MCF 10A (cell line): ENCODE measurements around the gene ARHGEF28. TPM values are rescaled to one million over a fixed set of nuclear protein-coding genes. Genes with fewer than 3 reads are reported as not detected.

Experiments
- BruUV-seq: library from RNA; stranded (reverse); fragments of 400-500 nt; replicated peaks from 2 replicates; lab custom pipeline; 2021; lab: Mats Ljungman, UMichigan
- CTCF ChIA-PET: fragments of 300-600 bp; sonication (Branson Sonifier 250); formaldehyde crosslinking; extraction: SDS; loops from one replicate; lab custom pipeline; 2021; ENCODE audit warnings: antibody characterized with exemption, inconsistent platforms; lab: Yijun Ruan, JAX
- POLR2A ChIA-PET: fragments of 300-600, 350-650 bp; sonication (Branson Sonifier 250); formaldehyde crosslinking; extraction: SDS; loops from one replicate; lab custom pipeline; 2020; ENCODE audit warnings: antibody characterized with exemption, inconsistent platforms; lab: Yijun Ruan, JAX
- DNase-seq: peaks from one replicate; pipeline ENCODE4 v3.0.0-alpha.2; 2018; ENCODE audit not compliant: unreplicated experiment
- H3K27ac Mint-ChIP-seq: one replicate; pipeline ENCODE4 v1.8.0; 2022; ENCODE audit warnings: mild to moderate bottlenecking, low read depth, mixed read lengths; ENCODE audit not compliant: unreplicated experiment
- H3K27me3 Mint-ChIP-seq: one replicate; pipeline ENCODE4 v1.8.0; 2022; ENCODE audit warnings: mixed read lengths; ENCODE audit not compliant: insufficient read depth, unreplicated experiment
- H3K36me3 Mint-ChIP-seq: one replicate; pipeline ENCODE4 v1.8.0; 2022; ENCODE audit warnings: mild to moderate bottlenecking, moderate library complexity, mixed read lengths; ENCODE audit not compliant: insufficient read depth, unreplicated experiment
- H3K4me1 Mint-ChIP-seq: one replicate; pipeline ENCODE4 v1.8.0; 2022; ENCODE audit warnings: mixed read lengths; ENCODE audit not compliant: insufficient read depth, unreplicated experiment
- H3K4me3 Mint-ChIP-seq: one replicate; pipeline ENCODE4 v1.8.0; 2022; ENCODE audit warnings: mild to moderate bottlenecking, moderate library complexity, mixed read lengths; ENCODE audit not compliant: unreplicated experiment
- H3K9me3 Mint-ChIP-seq: one replicate; pipeline ENCODE4 v1.8.0; 2022; ENCODE audit warnings: mixed read lengths; ENCODE audit not compliant: unreplicated experiment
- intact Hi-C: fragments of 100-400 bp; cut with micrococcal nuclease; formaldehyde crosslinking; loops from 2 replicates; pipeline ENCODE4 v1.14.1; 2022
- total RNA-seq: library from RNA; stranded (reverse); gene quantifications from 2 replicates; pipeline ENCODE4 v1.2.3, GENCODE V29; 2022
- TF ChIP-seq, protein P1 (sequence below): fragments of 200-600 bp; IDR thresholded peaks from one replicate; pipeline ENCODE4 v1.8.0; 2022; ENCODE audit warnings: antibody characterized with exemption, mild to moderate bottlenecking; ENCODE audit not compliant: unreplicated experiment

ARHGEF28 gene
- total RNA-seq, 1 experiment from 2014 or later = 34.8 TPM

DNA sequence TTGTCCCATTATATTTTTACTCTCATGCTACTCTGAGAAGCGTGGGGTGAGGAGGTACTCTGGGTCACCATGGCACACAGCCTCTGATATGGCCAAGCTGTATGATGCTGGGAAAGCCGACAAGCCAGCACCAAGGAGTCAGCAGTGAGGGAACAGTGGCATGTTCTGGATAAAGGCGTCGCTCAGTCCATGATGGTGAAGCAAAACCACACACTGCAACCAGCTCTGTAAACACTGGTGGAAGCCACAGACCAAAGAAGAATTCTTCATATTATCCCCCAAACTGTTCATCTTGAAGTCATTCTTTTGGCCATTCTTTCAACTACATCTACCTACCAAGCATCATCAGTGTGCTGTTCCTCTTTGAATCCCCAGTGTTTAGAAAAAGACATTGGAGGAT is 264.6 kb downstream of the ARHGEF28 start:
- intact Hi-C loops = no loop called here
- no TSS peak for BruUV-seq

DNA sequence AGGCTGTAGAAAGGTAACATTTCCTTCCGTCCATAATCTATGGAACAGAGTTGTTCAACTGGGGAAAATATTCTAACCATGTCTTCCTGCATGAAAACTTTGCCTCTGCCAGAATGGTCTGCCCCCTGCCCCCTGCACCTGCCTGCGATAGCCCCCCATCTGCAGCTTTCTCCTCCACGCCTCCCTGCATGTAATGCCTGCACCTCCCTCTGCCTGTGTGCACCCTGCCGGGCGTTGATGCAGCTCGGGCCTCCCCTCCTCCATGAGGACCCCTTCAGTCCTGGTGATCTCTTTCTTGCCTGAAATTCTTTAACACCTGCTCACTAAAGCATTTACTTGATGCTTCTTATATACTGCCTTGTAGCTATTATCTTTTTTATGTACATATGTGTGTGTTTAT is 266.2 kb downstream of the ARHGEF28 start:
- H3K27ac Mint-ChIP-seq = peak overlapping the region; percentile 14
- intact Hi-C loops = no loop called here
- no TSS peak for BruUV-seq

More for the DNA sequence above, 264.6 kb downstream of the ARHGEF28 start:
- TF ChIP-seq, protein P1, sequence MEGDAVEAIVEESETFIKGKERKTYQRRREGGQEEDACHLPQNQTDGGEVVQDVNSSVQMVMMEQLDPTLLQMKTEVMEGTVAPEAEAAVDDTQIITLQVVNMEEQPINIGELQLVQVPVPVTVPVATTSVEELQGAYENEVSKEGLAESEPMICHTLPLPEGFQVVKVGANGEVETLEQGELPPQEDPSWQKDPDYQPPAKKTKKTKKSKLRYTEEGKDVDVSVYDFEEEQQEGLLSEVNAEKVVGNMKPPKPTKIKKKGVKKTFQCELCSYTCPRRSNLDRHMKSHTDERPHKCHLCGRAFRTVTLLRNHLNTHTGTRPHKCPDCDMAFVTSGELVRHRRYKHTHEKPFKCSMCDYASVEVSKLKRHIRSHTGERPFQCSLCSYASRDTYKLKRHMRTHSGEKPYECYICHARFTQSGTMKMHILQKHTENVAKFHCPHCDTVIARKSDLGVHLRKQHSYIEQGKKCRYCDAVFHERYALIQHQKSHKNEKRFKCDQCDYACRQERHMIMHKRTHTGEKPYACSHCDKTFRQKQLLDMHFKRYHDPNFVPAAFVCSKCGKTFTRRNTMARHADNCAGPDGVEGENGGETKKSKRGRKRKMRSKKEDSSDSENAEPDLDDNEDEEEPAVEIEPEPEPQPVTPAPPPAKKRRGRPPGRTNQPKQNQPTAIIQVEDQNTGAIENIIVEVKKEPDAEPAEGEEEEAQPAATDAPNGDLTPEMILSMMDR = no peak
- Mint-ChIP-seq H3K9me3 (no peaks in the 10 kb centered on the region), H3K36me3 (peaks cover 71% of the 10 kb centered on the region), H3K4me3 (no peak overlapping the region), H3K27me3 (no peaks in the 10 kb centered on the region), H3K27ac (no peak overlapping the region), H3K4me1 (peaks cover 23% of the 10 kb centered on the region)
- no peak for DNase-seq
- POLR2A ChIA-PET = no interaction called here
- CTCF ChIA-PET = no interaction called here

DNA sequence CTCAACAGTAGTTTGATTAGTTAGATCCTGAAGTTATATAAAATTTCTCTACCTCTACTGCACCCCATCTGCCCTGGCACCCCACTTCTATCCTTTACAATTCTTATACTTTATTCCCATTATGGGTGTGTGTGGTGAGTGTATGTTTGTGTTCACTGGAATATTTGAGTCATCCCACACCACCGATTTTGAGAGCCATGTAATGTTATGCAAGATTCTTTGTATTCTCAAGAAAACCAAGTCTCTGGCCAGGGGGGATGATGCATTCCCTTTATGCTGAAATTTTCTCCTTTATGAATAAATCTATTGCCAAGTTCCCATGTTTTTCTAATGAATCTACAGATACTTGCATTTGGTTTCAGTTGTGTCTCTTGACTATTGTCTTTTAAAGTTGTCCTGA is 266.8 kb downstream of the ARHGEF28 start:
- intact Hi-C loops = no loop called here
- DNase-seq = peak; percentile 89
- Mint-ChIP-seq H3K4me3 (no peak overlapping the region), H3K27me3 (no peaks in the 10 kb centered on the region), H3K36me3 (peaks cover 74% of the 10 kb centered on the region), H3K4me1 (peaks cover 23% of the 10 kb centered on the region), H3K27ac (peak overlapping the region; percentile 14), H3K9me3 (no peaks in the 10 kb centered on the region)
- POLR2A ChIA-PET = interaction anchor here (1.0 kb wide), 1 partner anchor 754 kb away, joined by 3 read pairs; no protein-coding TSS in a partner anchor
- BruUV-seq = no TSS peak
- TF ChIP-seq, protein P1 = no peak
- CTCF ChIA-PET = interaction anchor here (0.6 to 3.0 kb wide), 2 partner anchors 9 to 10 kb away, joined by 3 to 15 read pairs; no protein-coding TSS in a partner anchor

More for the DNA sequence above, 266.2 kb downstream of the ARHGEF28 start:
- peaks cover 71% of the 10 kb centered on the region for H3K36me3 Mint-ChIP-seq
- no peaks in the 10 kb centered on the region for H3K27me3 Mint-ChIP-seq
- no peak overlapping the region for H3K4me3 Mint-ChIP-seq
- H3K9me3 Mint-ChIP-seq = no peaks in the 10 kb centered on the region
- TF ChIP-seq, protein P1 = no peak
- peaks cover 23% of the 10 kb centered on the region for H3K4me1 Mint-ChIP-seq
- POLR2A ChIA-PET = interaction anchor here (0.6 to 1.0 kb wide), 2 partner anchors 380 to 755 kb away, joined by 3 read pairs; no protein-coding TSS in a partner anchor
- CTCF ChIA-PET = interaction anchor here (0.6 to 3.0 kb wide), 2 partner anchors 10 to 11 kb away, joined by 3 to 15 read pairs; no protein-coding TSS in a partner anchor
- DNase-seq = no peak

DNA sequence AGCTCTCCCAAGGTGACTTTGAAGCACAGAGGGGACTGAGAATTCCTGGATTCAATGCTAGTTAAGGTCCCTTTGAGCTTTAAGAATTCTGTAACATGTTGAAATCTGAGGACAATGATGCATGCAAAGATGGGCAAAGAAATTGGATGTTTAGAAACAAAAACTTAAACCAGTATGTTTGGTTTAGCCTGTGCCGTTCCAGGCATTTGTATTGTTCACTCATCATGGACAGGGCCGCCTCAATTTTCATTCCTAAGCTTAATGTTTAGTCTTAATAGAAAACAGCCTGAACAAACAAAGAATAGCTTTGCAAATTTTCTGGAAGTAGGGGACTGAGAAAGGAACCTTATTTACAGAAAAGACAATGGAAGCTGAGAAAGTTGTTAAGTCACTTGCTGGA is 267.8 kb downstream of the ARHGEF28 start:
- ChIA-PET CTCF (interaction anchor here (3.0 kb wide), 1 partner anchor 8 kb away, joined by 15 read pairs; no protein-coding TSS in a partner anchor), POLR2A (interaction anchor here (0.6 to 1.0 kb wide), 2 partner anchors 81 to 747 kb away, joined by 3 read pairs; no protein-coding TSS in a partner anchor)
- intact Hi-C loops = no loop called here
- H3K27me3 Mint-ChIP-seq = no peaks in the 10 kb centered on the region
- no peak overlapping the region for H3K4me3 Mint-ChIP-seq
- H3K9me3 Mint-ChIP-seq = no peaks in the 10 kb centered on the region
- H3K36me3 Mint-ChIP-seq = peaks cover 73% of the 10 kb centered on the region
- BruUV-seq = no TSS peak
- no peak overlapping the region for H3K27ac Mint-ChIP-seq
- no peak for DNase-seq
- H3K4me1 Mint-ChIP-seq = peaks cover 23% of the 10 kb centered on the region
- TF ChIP-seq, protein P1 = no peak
